Ascending aorta (tissue), 2 donors: ENCODE data around the gene IRF2BP1. TPM values are rescaled to one million over a fixed set of nuclear protein-coding genes. Genes with fewer than 3 reads are reported as not detected.
A peak's percentile ranks its signal among the peaks of the same experiment; 100 is the strongest.

Experiments used
- DNase-seq, 2 donors: peaks; one replicate each; pipeline ENCODE4 v3.0.0-alpha.2; 2019; ENCODE audit warnings: low spot score in 2 of 2
- H3K27ac ChIP-seq, 2 donors: fragments of 200-600 bp; sonication (generic); one replicate each; pipeline ENCODE4 v1.5.1; 2016 to 2017; ENCODE audit warnings: mild to moderate bottlenecking in 1 of 2
- H3K27me3 ChIP-seq: fragments of 200-600 bp; sonication (generic); one replicate; pipeline ENCODE4 v1.5.1; 2017
- H3K36me3 ChIP-seq, 2 donors: fragments of 200-600 bp; sonication (generic); one replicate each; pipeline ENCODE4 v1.5.1; 2016
- H3K4me1 ChIP-seq, 2 donors: fragments of 200-600 bp; sonication (generic); one replicate each; pipeline ENCODE4 v1.5.1; 2016 to 2017; ENCODE audit warnings: mild to moderate bottlenecking in 1 of 2
- H3K4me3 ChIP-seq, 2 donors: fragments of 200-600 bp; sonication (generic); one replicate each; pipeline ENCODE4 v1.5.1; 2016 to 2017; ENCODE audit warnings: mild to moderate bottlenecking in 1 of 2
- H3K9me3 ChIP-seq, 2 donors: fragments of 200-600 bp; sonication (generic); one replicate each; pipeline ENCODE4 v1.5.1; 2016
- CTCF ChIP-seq, 3 experiments: fragments of 200-600 bp in 2 of 3; fragments of 450-650 bp in 1 of 3; sonication (generic) in 2 of 3; IDR thresholded peaks; one replicate each; pipeline ENCODE4 v1.5.1; 2016 to 2019; ENCODE audit warnings: antibody characterized with exemption in 3 of 3, mild to moderate bottlenecking in 1 of 3, moderate library complexity in 1 of 3
- intact Hi-C: fragments of 100-400 bp; cut with DNase I; formaldehyde crosslinking; loops from one replicate; pipeline ENCODE4 v1.15.1; 2023
- total RNA-seq: library from RNA; depleted of rRNA; stranded (reverse); fragments of >200 nt; gene quantifications from one replicate; pipeline ENCODE4 v1.1.0, GENCODE V29; 2016

Gene IRF2BP1
- total RNA-seq, 1 donor from 2014 or later, result 45.7 TPM

GRCh38 chr19:45866400-45867176 lies 19.4 kb downstream of the IRF2BP1 start:
- Histone ChIP-seq H3K36me3 (no peaks in the 10 kb centered on the region), H3K4me1 (peaks cover 4 to 13% of the 10 kb centered on the region in 2 donors), H3K4me3 (no peak overlapping the region), H3K27me3 (peaks cover 9% of the 10 kb centered on the region), H3K9me3 (no peaks in the 10 kb centered on the region), H3K27ac (no peak overlapping the region)
- intact Hi-C loops, result no loop called here
- TF ChIP-seq CTCF (IDR thresholded peaks at IDR 0.05), result no peak
- no peak for DNase-seq

- no peak for DNase-seq
- Histone ChIP-seq H3K4me1 (peaks cover 4 to 15% of the 10 kb centered on the region in 2 donors), H3K9me3 (no peaks in the 10 kb centered on the region), H3K36me3 (no peaks in the 10 kb centered on the region), H3K27ac (no peak overlapping the region), H3K4me3 (no peak overlapping the region), H3K27me3 (peaks cover 9% of the 10 kb centered on the region)
- intact Hi-C loops, result no loop called here
- no peak for TF ChIP-seq CTCF (IDR thresholded peaks at IDR 0.05)
Measured at GRCh38 chr19:45865269-45865948, 20.5 kb downstream of the IRF2BP1 start.

- no peaks in the 10 kb centered on the region for H3K9me3 ChIP-seq
- DNase-seq, result no peak
- no peak overlapping the region for H3K27ac ChIP-seq
- no peak for TF ChIP-seq CTCF (IDR thresholded peaks at IDR 0.05)
- peaks cover 9% of the 10 kb centered on the region for H3K27me3 ChIP-seq
- peak overlapping the region; percentile 73 to 88 for H3K4me3 ChIP-seq
- peaks cover 0 to 3% of the 10 kb centered on the region in 2 donors for H3K36me3 ChIP-seq
- intact Hi-C loops, result no loop called here
- peaks cover 4 to 15% of the 10 kb centered on the region in 2 donors for H3K4me1 ChIP-seq
Measured at GRCh38 chr19:45864629-45865082, 21.3 kb downstream of the IRF2BP1 start.

- Histone ChIP-seq H3K4me3 (peak within 1 kb of the TSS; percentile 73 to 88), H3K36me3 (peaks cover 6 to 8% of the 10 kb centered on the region in 2 donors), H3K9me3 (no peaks in the 10 kb centered on the region), H3K27ac (no peak within 1 kb of the TSS), H3K4me1 (peaks cover 4 to 15% of the 10 kb centered on the region in 2 donors), H3K27me3 (peaks cover 9% of the 10 kb centered on the region)
- peak in 1 of 2 donors; percentile 72 for DNase-seq
- intact Hi-C loops, result loop anchor here (1.0 to 2.0 kb wide), 7 partner anchors 22 to 133 kb away; partner anchors contain the start of genes CCDC61, FBXO46, IRF2BP1 and MYPOP
- TF ChIP-seq CTCF (IDR thresholded peaks at IDR 0.05), result peak; percentile 38 to 59 (median 39)
Measured at GRCh38 chr19:45863840-45864628, 21.9 kb downstream of the IRF2BP1 start, which contains the start of gene FOXA3. Gene FOXA3 (plus strand): TSS chr19:45864326. CDS start chr19:45864457, 131 bp downstream.

GRCh38 chr19:45863335-45863839 lies 22.6 kb downstream of the IRF2BP1 start:
- H3K27ac ChIP-seq, result no peak overlapping the region
- DNase-seq, result no peak
- H3K4me3 ChIP-seq, result peak overlapping the region; percentile 73 to 88
- peaks cover 4 to 15% of the 10 kb centered on the region in 2 donors for H3K4me1 ChIP-seq
- peaks cover 9% of the 10 kb centered on the region for H3K27me3 ChIP-seq
- intact Hi-C loops, result loop anchor here (1.0 to 2.0 kb wide), 7 partner anchors 23 to 133 kb away; partner anchors contain the start of genes CCDC61, FBXO46, IRF2BP1 and MYPOP
- H3K9me3 ChIP-seq, result no peaks in the 10 kb centered on the region
- peaks cover 6 to 8% of the 10 kb centered on the region in 2 donors for H3K36me3 ChIP-seq
- TF ChIP-seq CTCF (IDR thresholded peaks at IDR 0.05), result no peak
